BE2C (cell line): ENCODE data around the gene HMGB2.

ENCODE experiments used
- DNase-seq: peaks from one replicate; pipeline ENCODE4 v3.0.0-alpha.2; 2020
- H3K27me3 ChIP-seq: fragments of 250-450 bp; sonication (Bioruptor Pico); 2 replicates; pipeline ENCODE4 v1.5.1; 2020; ENCODE audit warnings: mild to moderate bottlenecking
- H3K36me3 ChIP-seq: fragments of 250-450 bp; sonication (Bioruptor Pico); 2 replicates; pipeline ENCODE4 v1.5.1; 2020; ENCODE audit warnings: mild to moderate bottlenecking
- H3K4me1 ChIP-seq: fragments of 250-450 bp; sonication (Bioruptor Pico); 2 replicates; pipeline ENCODE4 v1.5.1; 2020
- H3K4me3 ChIP-seq: 2 replicates; pipeline ENCODE4 v1.5.1; 2011; ENCODE audit warnings: low read depth, low read length
- H3K9me3 ChIP-seq: fragments of 250-450 bp; sonication (Bioruptor Pico); 2 replicates; pipeline ENCODE4 v1.5.1; 2020
- CTCF ChIP-seq: IDR thresholded peaks from 2 replicates; pipeline ENCODE4 v1.5.1; 2012; ENCODE audit warnings: mild to moderate bottlenecking, low read depth, low read length

Gene HMGB2

GRCh38 chr4:173365359-173365996 lies 31.3 kb upstream of the HMGB2 start:
- DNase-seq, result no peak
- TF ChIP-seq CTCF, result no peak
- no peak overlapping the region for H3K4me3 ChIP-seq

GRCh38 chr4:173362666-173363065 lies 28.5 kb upstream of the HMGB2 start:
- no peaks in the 10 kb centered on the region for H3K36me3 ChIP-seq
- TF ChIP-seq CTCF, result no peak
- no peak for DNase-seq
- no peak overlapping the region for H3K4me3 ChIP-seq
- no peaks in the 10 kb centered on the region for H3K27me3 ChIP-seq
- H3K4me1 ChIP-seq, result no peaks in the 10 kb centered on the region
- H3K9me3 ChIP-seq, result no peaks in the 10 kb centered on the region; the same call in 1 of the 2 replicates

More at GRCh38 chr4:173365359-173365996, 31.3 kb upstream of the HMGB2 start:
- no peaks in the 10 kb centered on the region for H3K9me3 ChIP-seq
- H3K36me3 ChIP-seq, result no peaks in the 10 kb centered on the region
- no peaks in the 10 kb centered on the region for H3K27me3 ChIP-seq
- no peaks in the 10 kb centered on the region for H3K4me1 ChIP-seq

GRCh38 chr4:173360587-173361221 lies 26.5 kb upstream of the HMGB2 start:
- Histone ChIP-seq H3K4me3 (no peak overlapping the region), H3K9me3 (no peaks in the 10 kb centered on the region; the same call in 1 of the 2 replicates), H3K36me3 (no peaks in the 10 kb centered on the region), H3K27me3 (no peaks in the 10 kb centered on the region), H3K4me1 (no peaks in the 10 kb centered on the region)
- peak; percentile 48 for TF ChIP-seq CTCF
- no peak for DNase-seq

GRCh38 chr4:173357939-173358338 lies 23.8 kb upstream of the HMGB2 start:
- Histone ChIP-seq H3K36me3 (no peaks in the 10 kb centered on the region), H3K4me3 (no peak overlapping the region), H3K27me3 (no peaks in the 10 kb centered on the region), H3K9me3 (no peaks in the 10 kb centered on the region; the same call in 1 of the 2 replicates), H3K4me1 (no peaks in the 10 kb centered on the region)
- DNase-seq, result no peak
- no peak for TF ChIP-seq CTCF

- H3K36me3 ChIP-seq, result no peaks in the 10 kb centered on the region; the same call in 1 of the 2 replicates
- no peak for DNase-seq
- H3K27me3 ChIP-seq, result no peaks in the 10 kb centered on the region
- no peaks in the 10 kb centered on the region for H3K9me3 ChIP-seq
- H3K4me1 ChIP-seq, result peaks cover 5% of the 10 kb centered on the region
- no peak overlapping the region for H3K4me3 ChIP-seq
- no peak for TF ChIP-seq CTCF
Measured at GRCh38 chr4:173347467-173347866, 13.3 kb upstream of the HMGB2 start.

GRCh38 chr4:173346074-173346473 lies 11.9 kb upstream of the HMGB2 start:
- no peak for DNase-seq
- no peak overlapping the region for H3K4me3 ChIP-seq

More at GRCh38 chr4:173346074-173346473, 11.9 kb upstream of the HMGB2 start:
- Histone ChIP-seq H3K36me3 (no peaks in the 10 kb centered on the region; the same call in 1 of the 2 replicates), H3K9me3 (no peaks in the 10 kb centered on the region), H3K27me3 (no peaks in the 10 kb centered on the region), H3K4me1 (peaks cover 5% of the 10 kb centered on the region)
- TF ChIP-seq CTCF, result no peak
